ENCODE measurements around the gene SETD1A. TPM values are rescaled to one million over a fixed set of nuclear protein-coding genes. Genes with fewer than 3 reads are reported as not detected.

The SETD1A gene
- total and polyA plus RNA-seq, 9 of the 15 experiments (the other 6 are each of a cell fraction or from before 2014, with no cell fraction given), result 0.08 to 36.0 (median 4.2) TPM

GRCh38 chr16:30985401-30986128 is 28.0 kb downstream of the SETD1A start (continued):
- TF ChIP-seq, protein P1, sequence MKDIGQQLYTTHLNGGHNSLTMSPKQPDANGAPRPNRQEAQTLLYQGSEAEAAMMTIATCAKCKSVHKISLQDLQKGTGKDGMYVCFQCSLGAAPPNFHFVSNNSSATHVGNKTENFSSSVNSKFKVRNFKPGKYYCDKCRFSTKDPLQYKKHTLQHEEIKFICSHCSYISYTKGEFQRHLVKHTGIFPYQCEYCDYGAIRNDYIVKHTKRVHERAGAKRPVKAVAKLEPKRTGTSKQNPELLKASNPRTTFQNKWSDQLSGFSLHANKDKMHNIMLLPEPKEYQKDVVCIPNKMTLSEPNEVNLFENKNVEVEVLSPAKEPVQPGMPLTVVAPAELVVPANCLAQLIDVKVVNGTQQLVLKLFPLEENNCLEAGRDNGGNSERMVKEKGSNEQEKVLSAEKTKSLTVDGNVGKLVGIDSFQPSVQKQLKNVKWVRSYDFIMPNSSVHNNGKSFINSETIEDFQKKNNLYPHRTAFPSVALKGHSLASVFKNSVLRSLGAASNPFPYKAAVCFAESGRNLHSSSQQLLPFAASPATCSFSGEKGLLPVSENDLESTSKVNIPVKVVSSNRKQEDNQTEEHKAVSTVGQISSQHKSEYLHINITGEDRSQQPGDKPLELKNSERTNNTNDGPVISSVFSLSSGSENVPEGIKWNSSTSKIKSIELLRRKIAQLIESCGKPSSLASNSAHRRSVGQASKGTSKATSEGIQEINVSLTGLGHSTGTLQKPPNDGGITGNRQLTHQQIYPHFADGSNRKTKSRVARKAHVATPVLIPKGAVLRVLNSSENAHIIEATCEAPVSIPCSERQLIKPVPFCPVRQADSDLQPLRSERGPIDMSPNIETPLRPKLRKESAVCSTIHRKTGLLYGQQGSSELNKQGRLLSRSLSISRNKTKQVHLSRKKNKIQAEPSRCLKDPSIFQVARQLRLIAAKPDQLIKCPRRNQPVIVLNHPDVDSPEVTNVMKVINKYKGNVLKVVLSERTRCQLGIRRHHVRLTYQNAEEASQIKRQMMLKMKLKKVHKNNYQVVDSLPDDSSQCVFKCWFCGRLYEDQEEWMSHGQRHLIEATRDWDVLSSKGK (CRISPR knock-in tag; IDR thresholded peaks at IDR 0.05), result no peak
- TF ChIP-seq TCF7L2 (IDR thresholded peaks at IDR 0.05; ENCODE audit: low read depth, low read length) (no peak), RBM25 (IDR thresholded peaks at IDR 0.05; ENCODE audit: low read depth, low read length, severe bottlenecking) (no peak), NFATC3 (IDR thresholded peaks at IDR 0.05) (no peak), RBBP5 (IDR thresholded peaks at IDR 0.05; ENCODE audit: borderline replicate concordance, insufficient read depth, low read length, poor library complexity, severe bottlenecking) (no peak), TRIM25 (IDR thresholded peaks at IDR 0.05; ENCODE audit: borderline replicate concordance) (no peak), STAT5A (IDR thresholded peaks at IDR 0.05; ENCODE audit: borderline replicate concordance, low read length) (no peak), ZNF253 (CRISPR knock-in tag; conservative IDR thresholded peaks at IDR 0.05) (no peak), MAFK (IDR thresholded peaks at IDR 0.05; ENCODE audit: low read length) (no peak), ZKSCAN3 (CRISPR knock-in tag; IDR thresholded peaks at IDR 0.05) (no peak), NFIX (CRISPR knock-in tag; IDR thresholded peaks at IDR 0.05; ENCODE audit: low read depth) (no peak)
- TF ChIP-seq, protein P2, sequence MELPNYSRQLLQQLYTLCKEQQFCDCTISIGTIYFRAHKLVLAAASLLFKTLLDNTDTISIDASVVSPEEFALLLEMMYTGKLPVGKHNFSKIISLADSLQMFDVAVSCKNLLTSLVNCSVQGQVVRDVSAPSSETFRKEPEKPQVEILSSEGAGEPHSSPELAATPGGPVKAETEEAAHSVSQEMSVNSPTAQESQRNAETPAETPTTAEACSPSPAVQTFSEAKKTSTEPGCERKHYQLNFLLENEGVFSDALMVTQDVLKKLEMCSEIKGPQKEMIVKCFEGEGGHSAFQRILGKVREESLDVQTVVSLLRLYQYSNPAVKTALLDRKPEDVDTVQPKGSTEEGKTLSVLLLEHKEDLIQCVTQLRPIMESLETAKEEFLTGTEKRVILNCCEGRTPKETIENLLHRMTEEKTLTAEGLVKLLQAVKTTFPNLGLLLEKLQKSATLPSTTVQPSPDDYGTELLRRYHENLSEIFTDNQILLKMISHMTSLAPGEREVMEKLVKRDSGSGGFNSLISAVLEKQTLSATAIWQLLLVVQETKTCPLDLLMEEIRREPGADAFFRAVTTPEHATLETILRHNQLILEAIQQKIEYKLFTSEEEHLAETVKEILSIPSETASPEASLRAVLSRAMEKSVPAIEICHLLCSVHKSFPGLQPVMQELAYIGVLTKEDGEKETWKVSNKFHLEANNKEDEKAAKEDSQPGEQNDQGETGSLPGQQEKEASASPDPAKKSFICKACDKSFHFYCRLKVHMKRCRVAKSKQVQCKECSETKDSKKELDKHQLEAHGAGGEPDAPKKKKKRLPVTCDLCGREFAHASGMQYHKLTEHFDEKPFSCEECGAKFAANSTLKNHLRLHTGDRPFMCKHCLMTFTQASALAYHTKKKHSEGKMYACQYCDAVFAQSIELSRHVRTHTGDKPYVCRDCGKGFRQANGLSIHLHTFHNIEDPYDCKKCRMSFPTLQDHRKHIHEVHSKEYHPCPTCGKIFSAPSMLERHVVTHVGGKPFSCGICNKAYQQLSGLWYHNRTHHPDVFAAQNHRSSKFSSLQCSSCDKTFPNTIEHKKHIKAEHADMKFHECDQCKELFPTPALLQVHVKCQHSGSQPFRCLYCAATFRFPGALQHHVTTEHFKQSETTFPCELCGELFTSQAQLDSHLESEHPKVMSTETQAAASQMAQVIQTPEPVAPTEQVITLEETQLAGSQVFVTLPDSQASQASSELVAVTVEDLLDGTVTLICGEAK (IDR thresholded peaks at IDR 0.05), result 0 out of 2 replicates have a peak, but pooled peaks have one; percentile 48
- TF ChIP-seq, protein P2 (CRISPR knock-in tag; IDR thresholded peaks at IDR 0.05), result no peak
